SU-DHL-6 (cell line): ENCODE measurements around the gene GATAD2B.

ENCODE experiments used
- H2AFZ ChIP-seq: fragments of 200-600 bp; sonication (generic); 2 replicates; pipeline ENCODE4 v1.6.1; 2014; ENCODE audit warnings: low read depth, mild to moderate bottlenecking, moderate library complexity, mixed read lengths, antibody characterized with exemption, low read length; ENCODE audit not compliant: severe bottlenecking
- H3F3A ChIP-seq: fragments of 200-600 bp; shearing (Covaris generic); 2 replicates; pipeline ENCODE4 v1.6.0; 2016; ENCODE audit warnings: antibody characterized with exemption, mild to moderate bottlenecking; ENCODE audit not compliant: insufficient read depth
- H3K27ac ChIP-seq: fragments of 200-600 bp; sonication (generic); 2 replicates; pipeline ENCODE4 v1.5.1; 2016; ENCODE audit warnings: low read depth, mild to moderate bottlenecking, low read length, moderate library complexity, mixed read lengths
- H3K27me3 ChIP-seq: fragments of 200-600 bp; sonication (generic), shearing (Covaris generic); 2 replicates; pipeline ENCODE4 v1.6.0; 2014; ENCODE audit warnings: mild to moderate bottlenecking, low read length
- H3K36me3 ChIP-seq: fragments of 200-600 bp; sonication (generic); 2 replicates; pipeline ENCODE4 v1.6.1; 2014; ENCODE audit warnings: mild to moderate bottlenecking, low read length, mixed read lengths
- H3K4me2 ChIP-seq: fragments of 300-600, 200-600 bp; shearing (Covaris generic), sonication (generic); 2 replicates; pipeline ENCODE4 v1.6.0; 2014; ENCODE audit warnings: low read length, low read depth, mild to moderate bottlenecking; ENCODE audit not compliant: poor library complexity, severe bottlenecking
- H3K4me3 ChIP-seq: fragments of 200-600 bp; sonication (generic); 2 replicates; pipeline ENCODE4 v1.5.1; 2014; ENCODE audit warnings: antibody characterized with exemption, low read length, mild to moderate bottlenecking, mixed read lengths; ENCODE audit not compliant: insufficient read depth, poor library complexity, severe bottlenecking
- H3K79me2 ChIP-seq: fragments of 200-600 bp; sonication (generic); 2 replicates; pipeline ENCODE4 v1.6.1; 2014; ENCODE audit warnings: mild to moderate bottlenecking, low read length, moderate library complexity; ENCODE audit not compliant: insufficient read depth
- H3K9ac ChIP-seq: fragments of 200-600 bp; sonication (generic); 2 replicates; pipeline ENCODE4 v1.7.0; 2014; ENCODE audit warnings: mild to moderate bottlenecking, low read length
- H3K9me2 ChIP-seq: fragments of 200-600 bp; sonication (generic); replicated peaks from 2 replicates; pipeline ENCODE4 v1.6.1; 2014; ENCODE audit warnings: low read length; ENCODE audit not compliant: insufficient read depth
- H3K9me3 ChIP-seq: fragments of 200-600 bp; sonication (generic); 2 replicates; pipeline ENCODE4 v1.6.1; 2014; ENCODE audit warnings: low read length, mixed read lengths; ENCODE audit not compliant: insufficient read depth
- H4K20me1 ChIP-seq: fragments of 200-600 bp; sonication (generic); 2 replicates; pipeline ENCODE4 v1.6.1; 2014; ENCODE audit warnings: low read depth, mild to moderate bottlenecking, antibody characterized with exemption, low read length, moderate library complexity, mixed read lengths
- EZH2phosphoT487 ChIP-seq: fragments of 200-600 bp; sonication (generic), shearing (Covaris generic); conservative IDR thresholded peaks from 2 replicates; pipeline ENCODE4 v1.6.1; 2018; ENCODE audit warnings: mild to moderate bottlenecking, antibody characterized with exemption, low read length, moderate library complexity, mixed read lengths
- TF ChIP-seq, protein P1 (sequence below): fragments of 200-600 bp; sonication (generic); IDR thresholded peaks from one replicate; pipeline ENCODE4 v1.5.1; 2017; ENCODE audit warnings: antibody characterized with exemption, mild to moderate bottlenecking, low read length, moderate library complexity; ENCODE audit not compliant: insufficient read depth, poor library complexity, severe bottlenecking

The GATAD2B gene

DNA sequence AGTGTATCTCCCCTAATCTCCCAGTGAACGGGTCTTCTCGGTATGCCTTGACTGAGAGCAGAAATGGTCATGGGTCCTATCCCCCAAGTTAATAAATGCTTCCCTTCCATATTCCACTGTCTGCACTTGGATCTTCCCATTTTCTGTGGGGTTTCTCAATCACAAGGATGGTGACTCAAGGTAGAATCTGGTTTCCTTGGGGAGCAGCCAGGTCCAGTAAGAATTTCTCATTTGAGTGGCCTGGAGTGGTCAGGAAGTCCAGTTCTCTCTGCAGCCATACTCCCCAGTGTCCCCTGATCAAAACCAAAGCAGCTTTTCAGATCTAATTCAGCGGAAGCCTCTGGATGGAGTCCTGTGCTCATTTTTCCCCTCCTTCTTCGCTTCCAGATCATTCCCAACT lies 162.3 kb downstream of the GATAD2B start:
- no peak overlapping the region for H3K27ac ChIP-seq

More for the DNA sequence above, 162.3 kb downstream of the GATAD2B start:
- Histone ChIP-seq H3K9ac (no peak overlapping the region), H3K36me3 (no peaks in the 10 kb centered on the region; the same call in 1 of the 2 replicates), H3K9me2 (no peaks in the 10 kb centered on the region), H3K4me2 (no peak overlapping the region), H3K4me3 (no peak overlapping the region), H4K20me1 (no peaks in the 10 kb centered on the region), H3K79me2 (no peaks in the 10 kb centered on the region), H3F3A (no peaks in the 10 kb centered on the region), H2AFZ (no peak overlapping the region), H3K27me3 (no peaks in the 10 kb centered on the region), H3K9me3 (no peaks in the 10 kb centered on the region)
- TF ChIP-seq EZH2phosphoT487, result no peak
- TF ChIP-seq, protein P1, sequence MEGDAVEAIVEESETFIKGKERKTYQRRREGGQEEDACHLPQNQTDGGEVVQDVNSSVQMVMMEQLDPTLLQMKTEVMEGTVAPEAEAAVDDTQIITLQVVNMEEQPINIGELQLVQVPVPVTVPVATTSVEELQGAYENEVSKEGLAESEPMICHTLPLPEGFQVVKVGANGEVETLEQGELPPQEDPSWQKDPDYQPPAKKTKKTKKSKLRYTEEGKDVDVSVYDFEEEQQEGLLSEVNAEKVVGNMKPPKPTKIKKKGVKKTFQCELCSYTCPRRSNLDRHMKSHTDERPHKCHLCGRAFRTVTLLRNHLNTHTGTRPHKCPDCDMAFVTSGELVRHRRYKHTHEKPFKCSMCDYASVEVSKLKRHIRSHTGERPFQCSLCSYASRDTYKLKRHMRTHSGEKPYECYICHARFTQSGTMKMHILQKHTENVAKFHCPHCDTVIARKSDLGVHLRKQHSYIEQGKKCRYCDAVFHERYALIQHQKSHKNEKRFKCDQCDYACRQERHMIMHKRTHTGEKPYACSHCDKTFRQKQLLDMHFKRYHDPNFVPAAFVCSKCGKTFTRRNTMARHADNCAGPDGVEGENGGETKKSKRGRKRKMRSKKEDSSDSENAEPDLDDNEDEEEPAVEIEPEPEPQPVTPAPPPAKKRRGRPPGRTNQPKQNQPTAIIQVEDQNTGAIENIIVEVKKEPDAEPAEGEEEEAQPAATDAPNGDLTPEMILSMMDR, result no peak
